ENCODE measurements around the gene POFUT2. TPM values are rescaled to one million over a fixed set of nuclear protein-coding genes. Genes with fewer than 3 reads are reported as not detected.

POFUT2 gene
- total RNA-seq, 1 experiment from 2014 or later, result 33.0 TPM

DNA sequence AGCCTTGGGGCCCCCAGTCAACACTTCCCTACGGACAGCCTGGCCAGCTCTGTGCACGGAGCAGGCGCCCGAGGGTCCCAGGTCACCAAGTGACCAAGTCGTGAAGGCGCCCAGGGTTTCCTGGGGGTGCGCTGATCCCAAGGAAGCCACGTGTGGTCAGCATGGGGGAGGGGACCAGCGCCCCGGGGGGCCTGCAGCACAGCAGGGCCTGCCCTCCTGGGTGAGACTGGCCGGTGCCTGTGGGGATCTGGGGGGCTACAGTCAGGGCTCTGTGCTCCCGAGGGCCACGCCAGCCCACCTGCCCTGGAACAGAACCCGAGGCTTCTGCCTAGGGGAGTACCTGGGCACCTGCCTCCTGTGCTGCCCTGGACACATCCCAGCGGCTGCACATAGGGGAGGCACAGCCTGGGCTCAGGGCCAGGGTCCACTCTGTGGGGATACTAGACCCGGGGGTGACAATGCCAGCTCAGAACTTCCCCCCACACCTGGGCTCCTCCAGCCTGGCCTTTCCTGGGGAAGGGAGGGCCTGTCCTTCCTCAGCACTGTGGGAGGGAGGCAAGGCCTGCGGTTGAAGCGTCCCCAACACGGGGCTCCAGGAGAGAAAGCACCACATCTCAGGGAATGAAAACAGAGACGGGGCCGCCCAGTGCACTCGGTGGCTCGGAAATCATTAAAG, 6.2 kb upstream of the POFUT2 start:
- no peak for DNase-seq
- no peak overlapping the region for H3K4me3 ChIP-seq
- H3K36me3 ChIP-seq, result no peaks in the 10 kb centered on the region; the same call in 1 of the 2 replicates
- H3K9me3 ChIP-seq, result no peaks in the 10 kb centered on the region
- H3K27me3 ChIP-seq, result no peaks in the 10 kb centered on the region

DNA sequence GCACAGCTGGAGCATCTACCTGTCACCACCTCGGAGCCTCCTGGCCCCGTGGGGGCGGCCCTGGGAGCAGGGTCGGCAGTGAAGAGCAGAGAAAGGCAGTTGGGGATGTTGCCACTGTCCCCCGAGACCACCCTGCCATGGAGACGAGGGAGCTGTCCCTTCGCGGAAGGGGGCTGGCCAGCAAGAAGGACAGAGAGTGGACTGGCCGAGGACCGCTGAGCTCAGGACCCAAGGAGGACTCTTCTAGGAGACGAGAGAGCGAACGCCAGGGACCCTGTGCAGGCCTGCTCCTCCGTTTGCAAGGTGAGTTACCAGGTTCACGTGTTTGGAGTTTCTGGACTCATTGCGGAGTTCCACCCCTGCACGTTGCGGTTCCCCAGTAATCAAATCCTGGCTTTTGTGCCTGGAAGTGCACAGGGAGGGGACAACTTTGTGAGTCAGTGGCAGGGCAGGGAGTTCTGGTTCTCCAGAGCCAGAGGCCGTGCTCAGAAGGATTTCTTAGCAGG, 5.6 kb upstream of the POFUT2 start:
- Histone ChIP-seq H3K9me3 (no peaks in the 10 kb centered on the region), H3K4me3 (no peak overlapping the region), H3K36me3 (no peaks in the 10 kb centered on the region; the same call in 1 of the 2 replicates), H3K27me3 (no peaks in the 10 kb centered on the region)
- DNase-seq, result no peak

DNA sequence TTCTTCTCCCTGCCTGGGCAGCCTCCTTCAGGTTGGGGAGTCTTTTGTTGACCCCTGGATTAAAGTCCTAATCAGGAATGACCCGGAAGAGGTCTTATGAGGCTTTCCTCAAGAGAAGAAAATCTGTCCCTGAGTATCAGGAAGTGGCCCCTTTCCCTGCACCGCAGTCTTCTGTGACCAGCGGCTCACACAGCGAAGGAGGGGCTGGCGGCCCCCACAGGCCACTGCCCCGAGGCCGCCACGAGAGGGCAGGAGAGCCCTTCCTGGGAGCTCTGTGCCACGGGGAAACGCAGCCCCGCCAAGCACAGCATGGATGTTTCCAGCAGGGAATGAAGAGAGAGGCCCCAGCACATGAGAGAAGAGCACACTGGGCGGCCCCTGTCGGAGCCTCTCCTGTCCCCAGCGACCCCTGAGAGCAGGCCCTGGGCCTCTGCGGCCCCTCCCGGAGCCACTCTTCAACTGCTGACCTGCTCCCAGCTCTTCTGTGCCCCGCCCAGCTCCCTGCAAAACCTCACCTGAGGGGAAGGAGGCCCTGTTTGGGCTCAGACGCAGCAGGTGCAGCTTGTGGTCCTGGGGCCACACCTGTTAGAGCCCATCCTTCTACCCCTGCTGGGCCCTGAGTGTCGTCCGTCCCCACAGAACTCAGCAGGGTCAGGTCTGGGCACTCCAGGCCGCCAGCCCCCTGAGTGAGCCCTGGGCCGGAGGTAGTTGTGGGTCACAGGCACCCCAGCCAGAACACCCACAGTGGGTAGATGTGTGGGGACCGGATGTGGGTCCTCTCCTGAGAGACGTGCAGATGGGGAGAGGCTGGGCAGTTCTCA, 4.9 kb upstream of the POFUT2 start:
- H3K27me3 ChIP-seq, result no peaks in the 10 kb centered on the region
- H3K4me3 ChIP-seq, result no peak overlapping the region
- H3K36me3 ChIP-seq, result no peaks in the 10 kb centered on the region; the same call in 1 of the 2 replicates
- no peaks in the 10 kb centered on the region for H3K9me3 ChIP-seq
- peak; percentile 82 for DNase-seq

DNA sequence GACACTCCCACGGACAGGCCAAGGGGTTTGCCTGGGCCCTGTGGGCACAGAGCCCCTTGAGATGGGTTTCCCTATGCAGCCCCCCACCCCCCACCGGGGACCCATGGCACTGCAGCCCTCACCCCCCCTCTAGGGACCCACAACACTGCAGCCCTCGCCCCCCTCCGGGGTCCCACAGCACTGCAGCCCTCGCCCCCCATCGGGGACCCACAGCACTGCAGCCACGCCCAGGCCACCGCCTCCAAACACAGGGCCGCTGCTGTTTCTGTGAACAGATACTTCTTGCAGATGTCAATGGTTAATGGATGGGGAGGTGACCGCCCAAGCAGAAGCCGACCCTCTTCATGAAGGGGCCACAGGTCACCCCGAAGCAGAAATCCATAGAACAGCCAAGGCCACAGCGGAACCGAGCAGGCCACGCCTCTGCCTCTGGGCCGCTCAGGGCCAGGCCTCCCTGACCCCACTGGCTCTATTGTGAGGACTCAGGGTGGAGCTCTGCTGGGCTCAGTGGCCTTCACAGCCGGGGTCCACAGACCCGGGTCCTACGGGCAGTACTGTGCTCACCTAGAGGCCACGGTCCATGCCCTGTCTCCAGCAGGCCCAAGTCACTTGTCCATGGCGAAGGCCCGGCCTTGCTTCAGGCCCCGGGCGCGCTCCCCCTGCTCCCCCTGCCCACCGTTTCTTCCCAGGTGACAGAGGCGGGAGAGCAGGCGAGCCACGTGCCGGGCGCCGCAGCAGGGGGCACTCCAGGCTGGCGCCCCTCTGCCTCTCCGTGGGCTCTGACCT, 4.1 kb upstream of the POFUT2 start:
- Histone ChIP-seq H3K9me3 (no peaks in the 10 kb centered on the region), H3K4me3 (no peak overlapping the region), H3K27me3 (no peaks in the 10 kb centered on the region), H3K36me3 (no peaks in the 10 kb centered on the region; the same call in 1 of the 2 replicates)
- no peak for DNase-seq

DNA sequence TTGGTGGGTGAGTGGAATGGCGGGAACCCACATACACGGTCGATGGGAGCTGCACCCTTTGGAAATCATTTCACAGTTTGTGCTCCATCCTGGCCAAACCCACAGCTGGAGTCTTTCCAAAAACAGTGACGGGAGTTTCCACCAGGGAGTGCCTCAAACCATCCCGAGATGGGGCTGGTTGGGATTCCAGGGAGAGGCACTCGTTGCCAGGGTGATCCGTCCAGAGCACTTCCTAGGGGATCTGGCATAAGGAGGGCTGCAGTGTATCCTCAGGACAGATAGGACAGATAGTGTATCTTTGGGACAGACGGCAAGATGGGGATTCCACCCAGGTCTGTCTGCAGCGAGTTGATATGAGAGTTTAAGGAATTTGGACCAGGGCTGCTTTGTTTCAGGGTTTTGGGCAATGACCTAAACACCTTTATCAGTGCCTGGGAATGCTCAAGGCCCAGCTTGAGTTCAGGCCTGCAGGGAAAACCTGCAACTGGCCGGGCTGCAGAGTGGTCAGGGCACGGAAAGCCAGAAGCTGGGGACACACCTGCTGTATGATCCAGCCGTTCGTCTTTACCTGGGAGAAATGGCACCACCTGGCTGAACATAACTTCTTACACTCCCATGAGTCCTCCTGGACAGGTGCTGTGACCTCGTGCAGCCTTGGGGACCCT, 3.4 kb upstream of the POFUT2 start:
- H3K9me3 ChIP-seq, result no peaks in the 10 kb centered on the region
- DNase-seq, result no peak
- no peaks in the 10 kb centered on the region for H3K27me3 ChIP-seq
- H3K4me3 ChIP-seq, result no peak overlapping the region
- peaks cover 6% of the 10 kb centered on the region for H3K36me3 ChIP-seq

- no peaks in the 10 kb centered on the region for H3K9me3 ChIP-seq
- no peak overlapping the region for H3K4me3 ChIP-seq
- H3K36me3 ChIP-seq, result peaks cover 18% of the 10 kb centered on the region
- no peak for DNase-seq
- no peaks in the 10 kb centered on the region for H3K27me3 ChIP-seq
Observed at GRCh38 chr21:45289655-45290515, 2.2 kb upstream of the POFUT2 start.

DNA sequence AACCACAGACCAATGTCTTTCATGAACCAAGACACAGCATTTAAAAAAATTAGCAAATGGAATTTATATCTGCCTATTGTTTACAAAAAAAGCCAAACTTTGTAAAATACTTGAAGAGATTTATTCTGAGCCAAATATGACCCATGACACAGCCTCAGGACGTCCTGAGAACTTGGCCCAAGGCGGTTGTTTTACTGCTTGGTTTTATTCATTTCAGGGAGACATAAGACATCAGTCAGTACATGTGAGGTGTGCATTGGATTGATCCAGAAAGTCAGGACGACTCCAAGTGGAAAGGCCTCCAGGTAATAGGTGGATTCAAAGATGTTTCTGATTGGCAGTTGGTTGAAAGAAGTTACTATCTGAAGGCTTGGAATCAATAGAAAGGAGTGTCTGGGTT, 1.4 kb upstream of the POFUT2 start:
- Histone ChIP-seq H3K27me3 (no peaks in the 10 kb centered on the region), H3K4me3 (peak overlapping the region; percentile 83), H3K9me3 (no peaks in the 10 kb centered on the region), H3K36me3 (peaks cover 26% of the 10 kb centered on the region)
- no peak for DNase-seq

DNA sequence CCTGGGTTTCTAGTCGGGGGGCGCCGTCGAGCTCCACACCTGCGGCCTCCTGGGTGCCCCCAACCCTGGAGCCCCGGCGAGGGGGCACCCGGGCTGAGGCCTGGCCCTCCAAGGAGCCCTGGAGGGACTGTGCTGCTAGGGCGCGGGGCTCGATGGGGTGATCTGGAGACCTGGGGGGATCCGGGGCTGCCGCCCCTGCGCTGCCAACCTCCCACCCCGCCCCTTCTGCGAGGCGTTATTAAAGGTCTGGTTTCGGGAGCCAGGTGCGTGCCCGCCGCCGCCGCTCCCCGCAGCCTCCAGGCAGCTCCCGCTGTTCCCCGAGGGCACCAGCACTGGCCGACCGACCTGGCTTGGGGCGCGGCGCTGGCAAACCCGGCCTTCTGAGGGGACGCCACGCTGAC, 746 bp upstream of the POFUT2 start:
- Histone ChIP-seq H3K4me3 (peak overlapping the region; percentile 83), H3K36me3 (peaks cover 31% of the 10 kb centered on the region), H3K27me3 (no peaks in the 10 kb centered on the region), H3K9me3 (no peaks in the 10 kb centered on the region)
- DNase-seq, result no peak

GRCh38 chr21:45286671-45287437, 841 bp downstream of the POFUT2 start:
- no peaks in the 10 kb centered on the region for H3K27me3 ChIP-seq
- H3K4me3 ChIP-seq, result peak overlapping the region; percentile 48
- no peak for DNase-seq
- no peaks in the 10 kb centered on the region for H3K9me3 ChIP-seq
- peaks cover 41% of the 10 kb centered on the region for H3K36me3 ChIP-seq

DNA sequence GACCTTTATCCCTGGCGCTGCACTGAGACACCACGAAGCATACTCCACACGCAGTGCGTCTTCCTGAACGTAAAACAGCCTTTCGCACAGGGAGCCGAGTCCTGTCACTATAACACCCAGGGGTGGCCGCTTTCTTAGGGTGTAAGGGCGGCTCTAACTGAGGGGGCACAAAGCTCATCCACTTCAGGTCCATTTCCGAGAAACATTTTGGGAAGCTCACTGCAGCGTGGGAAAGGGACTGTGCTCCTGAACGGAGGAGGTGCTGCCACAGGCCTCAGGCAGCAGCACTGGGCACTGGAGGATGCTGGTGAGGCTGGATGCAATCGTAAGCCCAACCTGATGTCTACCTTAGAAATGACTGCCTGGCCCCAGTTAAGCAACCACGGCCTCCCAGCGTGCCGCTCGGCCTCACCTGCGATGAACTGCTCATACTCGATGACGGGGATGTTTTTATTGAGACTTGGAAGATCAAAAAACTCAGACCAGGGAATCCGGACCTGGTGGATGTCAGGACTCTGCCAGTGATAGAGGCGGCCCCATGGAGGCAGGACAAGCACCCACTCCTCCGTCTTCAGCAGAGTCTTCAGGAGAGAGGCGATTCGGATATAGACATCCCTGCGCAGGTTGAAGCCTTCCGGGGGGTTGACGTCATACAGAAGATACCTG, 2.3 kb downstream of the POFUT2 start:
- no peaks in the 10 kb centered on the region for H3K9me3 ChIP-seq
- DNase-seq, result no peak
- H3K4me3 ChIP-seq, result no peak overlapping the region
- H3K27me3 ChIP-seq, result no peaks in the 10 kb centered on the region
- H3K36me3 ChIP-seq, result peaks cover 54% of the 10 kb centered on the region

DNA sequence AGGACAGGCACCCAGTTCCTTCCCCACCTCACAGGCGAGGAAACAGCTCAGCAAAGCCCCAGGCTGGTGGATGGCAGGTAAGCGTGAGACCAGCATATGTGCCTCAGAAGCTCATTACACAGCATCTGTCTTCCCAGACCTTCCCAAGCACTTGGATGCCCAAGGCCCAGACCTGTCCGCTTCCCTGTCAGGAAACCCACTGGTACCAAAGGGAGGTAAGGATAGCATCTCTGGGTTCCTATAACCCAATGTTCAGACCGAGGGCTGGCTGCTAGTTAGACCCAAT, 3.3 kb downstream of the POFUT2 start:
- Histone ChIP-seq H3K4me3 (no peak overlapping the region), H3K36me3 (peaks cover 62% of the 10 kb centered on the region), H3K27me3 (no peaks in the 10 kb centered on the region), H3K9me3 (no peaks in the 10 kb centered on the region)
- no peak for DNase-seq

- Histone ChIP-seq H3K27me3 (no peaks in the 10 kb centered on the region), H3K9me3 (no peaks in the 10 kb centered on the region), H3K36me3 (peaks cover 66% of the 10 kb centered on the region), H3K4me3 (no peak overlapping the region)
- DNase-seq, result no peak
Observed at GRCh38 chr21:45283611-45284455, 3.9 kb downstream of the POFUT2 start.

- Histone ChIP-seq H3K36me3 (peaks cover 73% of the 10 kb centered on the region), H3K27me3 (no peaks in the 10 kb centered on the region), H3K9me3 (no peaks in the 10 kb centered on the region), H3K4me3 (no peak overlapping the region)
- DNase-seq, result no peak
Observed at GRCh38 chr21:45283035-45283610, 4.6 kb downstream of the POFUT2 start.

All from MG63 (cell line).